Gastrocnemius medialis (tissue), 4 donors: Measurements from ENCODE around the gene ARL13A.

Source experiments
- CTCF ChIP-seq, 5 experiments: fragments of 450-650 bp in 3 of 5; fragments of 200-600 bp in 2 of 5; sonication (generic) in 2 of 5; IDR thresholded peaks in 4 of 5; conservative IDR thresholded peaks in 1 of 5; 1 replicate in 4 of 5; 2 replicates in 1 of 5; pipeline ENCODE4 v1.5.1; 2016 to 2019; ENCODE audit warnings: antibody characterized with exemption in 5 of 5, mild to moderate bottlenecking in 3 of 5, moderate library complexity in 3 of 5
- POLR2A ChIP-seq, 2 donors: fragments of 450-650 bp; IDR thresholded peaks; one replicate each; pipeline ENCODE4 v1.6.1; 2017; ENCODE audit warnings: antibody characterized with exemption in 2 of 2, mild to moderate bottlenecking in 2 of 2, moderate library complexity in 2 of 2

DNA sequence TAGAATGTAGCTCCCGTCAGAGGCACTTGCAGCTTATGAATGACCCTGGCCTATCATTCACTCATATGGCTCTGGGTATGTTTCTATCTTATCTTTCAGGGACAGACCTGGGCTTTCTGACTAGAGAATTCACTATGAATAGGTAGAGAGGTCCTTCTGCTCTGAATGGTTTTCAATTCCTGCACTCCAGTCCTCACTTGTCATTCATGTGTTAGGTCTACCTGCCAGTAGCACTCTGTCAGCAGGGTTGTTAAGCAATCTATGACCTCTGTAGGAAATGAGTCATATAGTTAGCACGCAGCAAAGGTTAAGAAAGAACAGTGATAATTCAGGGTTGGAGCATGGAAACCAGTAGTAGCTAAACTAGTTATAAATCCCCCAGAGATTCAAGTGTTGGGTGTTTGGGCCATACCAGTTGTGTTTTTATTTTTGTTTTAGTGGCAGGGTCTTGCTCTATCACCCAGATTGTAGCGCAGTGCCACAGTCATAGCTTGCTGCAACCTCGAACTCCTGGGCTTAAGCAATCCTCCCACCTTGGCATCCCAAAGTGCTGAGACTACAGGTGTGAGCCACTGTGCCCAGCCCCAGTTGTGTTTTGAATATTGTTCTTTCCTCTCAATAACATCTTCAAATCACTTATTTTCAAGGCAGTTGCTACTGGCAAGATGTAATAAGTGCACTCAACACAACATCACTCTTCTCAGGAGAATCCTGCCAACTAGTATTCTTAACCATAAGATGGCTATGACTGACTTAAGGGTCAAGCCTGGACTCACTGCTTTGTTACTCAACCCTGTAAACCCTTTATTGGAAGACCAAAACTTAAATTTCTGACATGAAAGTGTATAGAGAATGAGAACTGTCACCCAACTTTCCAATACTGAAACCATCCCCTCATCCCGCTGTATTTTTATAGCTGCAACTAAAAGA lies 25.1 kb downstream of the ARL13A start:
- no peak for TF ChIP-seq CTCF (IDR thresholded peaks at IDR 0.05 in 4 of 5, conservative IDR thresholded peaks at IDR 0.05 in 1 of 5)
- no peak for TF ChIP-seq POLR2A (IDR thresholded peaks at IDR 0.05)
